H1 (cell line): ENCODE data around the gene DNAI2. TPM values are rescaled to one million over a fixed set of nuclear protein-coding genes. Genes with fewer than 3 reads are reported as not detected.

Experiments used
- CTCF ChIA-PET: fragments of 300-600 bp; sonication (Branson Sonifier 250); formaldehyde crosslinking; loops from one replicate; lab custom pipeline; 2021; ENCODE audit not compliant: partially characterized antibody; lab: Charles Lee
- POLR2A ChIA-PET: fragments of 300-600 bp; sonication (Branson Sonifier 250); formaldehyde crosslinking; loops from one replicate; lab custom pipeline; 2021; ENCODE audit warnings: inconsistent platforms; ENCODE audit not compliant: partially characterized antibody; lab: Charles Lee
- DNase-seq, 2 experiments: peaks; one replicate each; pipeline versions ENCODE4 v3.0.0 to v3.0.0-alpha.2; 2010 to 2022; ENCODE audit warnings: low spot score in 2 of 2, low read depth in 1 of 2, mixed read lengths in 1 of 2
- FAIRE-seq: peaks from 2 replicates; lab custom pipeline; 2011; peaks lifted over from hg19 to GRCh38; lab: Jason Lieb, UNC
- H2AFZ ChIP-seq: 2 replicates; pipeline ENCODE4 v1.8.1; 2012; ENCODE audit warnings: low read length, inconsistent platforms
- H2AK5ac ChIP-seq: 2 replicates; pipeline ENCODE4 v1.6.1; 2013; ENCODE audit warnings: low read depth, low read length
- H2BK120ac ChIP-seq: replicated peaks from 2 replicates; pipeline ENCODE3; 2013; ENCODE audit warnings: low read depth, low read length, inconsistent platforms
- H2BK12ac ChIP-seq: 2 replicates; pipeline ENCODE4 v1.6.1; 2013; ENCODE audit warnings: low read depth, low read length
- H2BK15ac ChIP-seq: 2 replicates; pipeline ENCODE4 v1.6.1; 2013; ENCODE audit warnings: low read length
- H2BK20ac ChIP-seq: 2 replicates; pipeline ENCODE4 v1.6.1; 2013; ENCODE audit warnings: low read length
- H2BK5ac ChIP-seq: 2 replicates; pipeline ENCODE4 v1.6.1; 2013; ENCODE audit warnings: low read depth, low read length
- H3K14ac ChIP-seq: 2 replicates; pipeline ENCODE4 v1.6.1; 2013; ENCODE audit warnings: inconsistent platforms; ENCODE audit not compliant: insufficient read length
- H3K18ac ChIP-seq: 2 replicates; pipeline ENCODE4 v1.6.1; 2013; ENCODE audit warnings: low read length; ENCODE audit errors: extremely low read depth
- H3K23ac ChIP-seq: 2 replicates; pipeline ENCODE4 v1.6.1; 2013; ENCODE audit warnings: inconsistent platforms; ENCODE audit not compliant: insufficient read length
- H3K23me2 ChIP-seq: 2 replicates; pipeline ENCODE4 v1.6.1; 2013; ENCODE audit warnings: low read depth, low read length
- H3K27ac ChIP-seq: 2 replicates; pipeline ENCODE4 v1.6.1; 2011; ENCODE audit warnings: low read depth, low read length, inconsistent platforms
- H3K27me3 ChIP-seq, 4 experiments: replicated peaks in 1 of 4; 1 replicate in 1 of 4; 2 replicates in 3 of 4; pipeline versions ENCODE4 v1.6.1 to v1.8.1; 2011 to 2013; ENCODE audit warnings: low read length in 3 of 4, mild to moderate bottlenecking in 3 of 4, inconsistent platforms in 2 of 4, mixed read lengths in 2 of 4, moderate library complexity in 1 of 4; ENCODE audit not compliant: control insufficient read depth in 3 of 4, insufficient read depth in 3 of 4; ENCODE audit errors: extremely low read depth in 1 of 4
- H3K36me3 ChIP-seq, 4 experiments: 2 replicates each; pipeline versions ENCODE4 v1.6.1 to v1.8.1; 2011 to 2013; ENCODE audit warnings: mild to moderate bottlenecking in 4 of 4, low read length in 3 of 4, moderate library complexity in 2 of 4, control low read depth in 1 of 4, inconsistent platforms in 1 of 4; ENCODE audit not compliant: insufficient read depth in 4 of 4, control insufficient read depth in 2 of 4
- H3K4ac ChIP-seq: replicated peaks from 2 replicates; pipeline ENCODE3; 2013; ENCODE audit warnings: low read length, low read depth, mixed read lengths, inconsistent platforms; ENCODE audit not compliant: insufficient read length
- H3K4me1 ChIP-seq, 4 experiments: replicated peaks in 1 of 4; 1 replicate in 1 of 4; 2 replicates in 3 of 4; pipeline versions ENCODE4 v1.6.1 to v1.8.1; 2011 to 2013; ENCODE audit warnings: low read length in 3 of 4, inconsistent platforms in 2 of 4, mixed read lengths in 1 of 4; ENCODE audit not compliant: insufficient read depth in 4 of 4, control insufficient read depth in 3 of 4
- H3K4me2 ChIP-seq, 2 experiments: 2 replicates each; pipeline versions ENCODE4 v1.6.1 to v1.8.1; 2011 to 2013; ENCODE audit warnings: low read depth in 2 of 2, low read length in 2 of 2, control low read depth in 1 of 2, inconsistent platforms in 1 of 2, mild to moderate bottlenecking in 1 of 2; ENCODE audit not compliant: insufficient read depth in 1 of 2
- H3K4me3 ChIP-seq, 4 experiments: fragments of 200-600, 300-600 bp in 1 of 4; sonication (generic), shearing (Covaris generic), sonication (Bioruptor Twin) in 1 of 4; 2 replicates each; pipeline versions ENCODE4 v1.5.1 to v1.8.1; 2011 to 2016; ENCODE audit warnings: low read length in 4 of 4, low read depth in 3 of 4, control low read depth in 2 of 4, inconsistent platforms in 2 of 4, mild to moderate bottlenecking in 2 of 4, mixed read lengths in 1 of 4, moderate library complexity in 1 of 4; ENCODE audit not compliant: insufficient read depth in 2 of 4; ENCODE audit errors: extremely low read depth in 1 of 4
- H3K56ac ChIP-seq: replicated peaks from 2 replicates; pipeline ENCODE3; 2013; ENCODE audit warnings: low read depth, mild to moderate bottlenecking, mixed read lengths, low read length, inconsistent platforms; ENCODE audit not compliant: insufficient read length
- H3K79me1 ChIP-seq: 2 replicates; pipeline ENCODE4 v1.6.1; 2013; ENCODE audit warnings: low read depth, low read length, control low read depth
- H3K79me2 ChIP-seq, 2 experiments: 2 replicates each; pipeline versions ENCODE4 v1.6.1 to v1.8.1; 2012 to 2013; ENCODE audit warnings: low read length in 2 of 2, mild to moderate bottlenecking in 2 of 2, inconsistent platforms in 1 of 2; ENCODE audit not compliant: insufficient read depth in 2 of 2, control insufficient read depth in 1 of 2
- H3K9ac ChIP-seq, 4 experiments: replicated peaks in 1 of 4; 1 replicate in 1 of 4; 2 replicates in 3 of 4; pipeline versions ENCODE4 v1.6.1 to v1.8.1; 2011 to 2013; ENCODE audit warnings: low read depth in 3 of 4, low read length in 3 of 4, control low read depth in 2 of 4, mild to moderate bottlenecking in 2 of 4, moderate library complexity in 2 of 4, inconsistent platforms in 1 of 4; ENCODE audit errors: extremely low read depth in 1 of 4
- H3K9me3 ChIP-seq, 2 experiments: 2 replicates each; pipeline versions ENCODE4 v1.6.1 to v1.8.1; 2012 to 2013; ENCODE audit warnings: mild to moderate bottlenecking in 2 of 2, moderate library complexity in 2 of 2, control low read depth in 1 of 2, inconsistent platforms in 1 of 2, low read depth in 1 of 2, low read length in 1 of 2, mixed read lengths in 1 of 2; ENCODE audit not compliant: insufficient read depth in 2 of 2
- H4K20me1 ChIP-seq, 2 experiments: replicated peaks in 1 of 2; 2 replicates each; pipeline versions ENCODE3 to v1.8.1; 2011 to 2013; ENCODE audit warnings: inconsistent platforms in 2 of 2, low read length in 2 of 2, mild to moderate bottlenecking in 1 of 2; ENCODE audit not compliant: insufficient read depth in 2 of 2, control insufficient read depth in 1 of 2
- H4K5ac ChIP-seq: 2 replicates; pipeline ENCODE4 v1.6.1; 2013; ENCODE audit warnings: low read length, low read depth, mixed read lengths, inconsistent platforms; ENCODE audit not compliant: insufficient read length
- H4K8ac ChIP-seq: 2 replicates; pipeline ENCODE4 v1.8.0; 2013; ENCODE audit warnings: mild to moderate bottlenecking, moderate library complexity, low read length, inconsistent platforms; ENCODE audit not compliant: insufficient read depth; ENCODE audit errors: extremely low read depth
- H4K91ac ChIP-seq: replicated peaks from 2 replicates; pipeline ENCODE3; 2013; ENCODE audit warnings: low read length, mixed read lengths, inconsistent platforms; ENCODE audit not compliant: insufficient read length
- ASH2L ChIP-seq: fragments of 200-600, 300-600 bp; sonication (generic); IDR thresholded peaks from one replicate; pipeline ENCODE4 v1.7.1; 2017; ENCODE audit warnings: low read length
- BACH1 ChIP-seq: IDR thresholded peaks from 2 replicates; pipeline ENCODE4 v1.6.1; 2012; ENCODE audit warnings: low read length, improper control_type of control experiment
- BCL11A ChIP-seq, 2 experiments: IDR thresholded peaks; one replicate each; pipeline ENCODE4 v1.6.1; 2011; ENCODE audit warnings: low read depth in 2 of 2, low read length in 2 of 2, mild to moderate bottlenecking in 2 of 2
- CHD1 ChIP-seq: IDR thresholded peaks from 2 replicates; pipeline ENCODE4 v1.6.1; 2012; ENCODE audit warnings: low read depth, low read length, improper control_type of control experiment
- EZH2 ChIP-seq: fragments of 200-600 bp; sonication (generic); IDR thresholded peaks from 2 replicates; pipeline ENCODE4 v1.7.1; 2012; ENCODE audit warnings: low read depth, mild to moderate bottlenecking, moderate library complexity, low read length, inconsistent platforms; ENCODE audit not compliant: severe bottlenecking
- KDM4A ChIP-seq: IDR thresholded peaks from one replicate; pipeline ENCODE4 v1.7.1; 2012; ENCODE audit warnings: low read depth, mild to moderate bottlenecking, moderate library complexity, low read length, inconsistent platforms; ENCODE audit not compliant: severe bottlenecking
- SUZ12 ChIP-seq: fragments of 200-600 bp; sonication (generic); IDR thresholded peaks from 2 replicates; pipeline ENCODE4 v1.6.1; 2012; ENCODE audit warnings: mild to moderate bottlenecking, inconsistent platforms, low read length, moderate library complexity, mixed read lengths
- ZNF274 ChIP-seq: IDR thresholded peaks from 2 replicates; pipeline ENCODE4 v1.7.0; 2012; ENCODE audit warnings: low read length, borderline replicate concordance; ENCODE audit errors: extremely low read depth
- WGBS, 2 experiments: shearing (Covaris generic) in 1 of 2; methylation state at CpG; one replicate each; pipeline versions ENCODE4 v1.1.6 to v1.1.7; 2013 to 2015; ENCODE audit warnings: low lambda C conversion rate in 2 of 2, mixed read lengths in 2 of 2, inconsistent platforms in 1 of 2, low coverage in 1 of 2, missing lambda C conversion rate in 1 of 2; ENCODE audit not compliant: insufficient replicate concordance in 2 of 2, insufficient coverage in 1 of 2, insufficient read length in 1 of 2; ENCODE audit errors: extremely low coverage in 1 of 2, missing lambda C conversion rate in 1 of 2; 5-methylcytosine and 5-hydroxymethylcytosine counted together
- polyA plus RNA-seq, 7 experiments: library from polyadenylated mRNA; depleted of rRNA in 3 of 7; stranded (reverse) in 5 of 7; unstranded in 2 of 7; fragments of >200 nt in 5 of 7; fragments of 200-250 nt in 2 of 7; gene quantifications; 1 replicate in 5 of 7; 2 replicates in 1 of 7; 4 replicates in 1 of 7; pipeline versions ENCODE4 v1.2.1 to v1.2.3, GENCODE V29; 2011 to 2013; ENCODE audit warnings: missing spikeins in 2 of 7, mixed read lengths in 2 of 7
- total RNA-seq: library from RNA; stranded (reverse); fragmentation: NEBNext Ultra II Directional; extraction: Animal tissue kit (Norgen Biotek cat#: 25700); gene quantifications from 2 replicates; pipeline ENCODE4 v1.2.1, GENCODE V29; 2021

DNAI2 gene
- total and polyA plus RNA-seq, 2 of the 8 experiments (the other 6 are each of a cell fraction or from before 2014, with no cell fraction given): 0.08 to 0.15 TPM

GRCh38 chr17:74282587-74283370 lies 8.7 kb downstream of the DNAI2 start:
- no peak overlapping the region for H4K8ac ChIP-seq
- no peak overlapping the region for H2BK20ac ChIP-seq
- no peak overlapping the region for H3K18ac ChIP-seq
- no peak overlapping the region for H3K56ac ChIP-seq
- no peak overlapping the region for H4K5ac ChIP-seq
- H3K9ac ChIP-seq: no peak overlapping the region
- no peak overlapping the region for H2BK120ac ChIP-seq
- H2BK12ac ChIP-seq: no peak overlapping the region
- H3K14ac ChIP-seq: no peak overlapping the region
- ChIA-PET CTCF (interaction anchor here (0.6 to 9.1 kb wide), 10 partner anchors 7 to 250 kb away, joined by 3 to 106 read pairs (median 4); partner anchors contain the start of genes DNAI2 and GPR142), POLR2A (interaction anchor here (0.7 to 1.2 kb wide), 3 partner anchors 10 to 79 kb away, joined by 3 to 4 read pairs (median 3); no protein-coding TSS in a partner anchor)
- DNase-seq (no peak), FAIRE-seq (no peak)
- H2AFZ ChIP-seq: no peak overlapping the region
- 83% methylated on average over 9 of the region's 9 CpGs; no CpG with 5 or more reads in 1 of the 2 experiments for WGBS, 2 experiments
- H3K27me3 ChIP-seq: no peaks in the 10 kb centered on the region
- H3K36me3 ChIP-seq: no peaks in the 10 kb centered on the region
- H3K79me1 ChIP-seq: no peaks in the 10 kb centered on the region
- no peak overlapping the region for H2BK15ac ChIP-seq
- H3K79me2 ChIP-seq: no peaks in the 10 kb centered on the region
- no peak overlapping the region for H2AK5ac ChIP-seq
- no peak overlapping the region for H3K23ac ChIP-seq
- no peak overlapping the region for H3K4me2 ChIP-seq
- H3K4me1 ChIP-seq: peaks cover 0 to 6% (median 4%) of the 10 kb centered on the region in 4 experiments; a peak in 3 of 7 replicates
- H3K4me3 ChIP-seq: no peak overlapping the region
- H4K20me1 ChIP-seq: no peaks in the 10 kb centered on the region
- H4K91ac ChIP-seq: no peak overlapping the region
- no peaks in the 10 kb centered on the region for H3K9me3 ChIP-seq
- TF ChIP-seq ZNF274: no peak
- TF ChIP-seq BCL11A (IDR thresholded peaks at IDR 0.05; ENCODE audit: low read depth in 2 of 2, low read length in 2 of 2): no peak
- TF ChIP-seq KDM4A: no peak
- TF ChIP-seq BACH1: no peak
- no peak for TF ChIP-seq ASH2L
- no peak for TF ChIP-seq SUZ12
- TF ChIP-seq CHD1: no peak
- TF ChIP-seq EZH2: no peak
- TF ChIP-seq, all 59 proteins: peak for 0
- no peak overlapping the region for H3K27ac ChIP-seq
- H3K23me2 ChIP-seq: peaks cover 5% of the 10 kb centered on the region; the same call in 1 of the 2 replicates
- no peak overlapping the region for H2BK5ac ChIP-seq
- H3K4ac ChIP-seq: no peak overlapping the region
